ENCODE results near the gene COL9A3.

- TF ChIP-seq, protein P1, sequence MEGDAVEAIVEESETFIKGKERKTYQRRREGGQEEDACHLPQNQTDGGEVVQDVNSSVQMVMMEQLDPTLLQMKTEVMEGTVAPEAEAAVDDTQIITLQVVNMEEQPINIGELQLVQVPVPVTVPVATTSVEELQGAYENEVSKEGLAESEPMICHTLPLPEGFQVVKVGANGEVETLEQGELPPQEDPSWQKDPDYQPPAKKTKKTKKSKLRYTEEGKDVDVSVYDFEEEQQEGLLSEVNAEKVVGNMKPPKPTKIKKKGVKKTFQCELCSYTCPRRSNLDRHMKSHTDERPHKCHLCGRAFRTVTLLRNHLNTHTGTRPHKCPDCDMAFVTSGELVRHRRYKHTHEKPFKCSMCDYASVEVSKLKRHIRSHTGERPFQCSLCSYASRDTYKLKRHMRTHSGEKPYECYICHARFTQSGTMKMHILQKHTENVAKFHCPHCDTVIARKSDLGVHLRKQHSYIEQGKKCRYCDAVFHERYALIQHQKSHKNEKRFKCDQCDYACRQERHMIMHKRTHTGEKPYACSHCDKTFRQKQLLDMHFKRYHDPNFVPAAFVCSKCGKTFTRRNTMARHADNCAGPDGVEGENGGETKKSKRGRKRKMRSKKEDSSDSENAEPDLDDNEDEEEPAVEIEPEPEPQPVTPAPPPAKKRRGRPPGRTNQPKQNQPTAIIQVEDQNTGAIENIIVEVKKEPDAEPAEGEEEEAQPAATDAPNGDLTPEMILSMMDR (IDR thresholded peaks at IDR 0.05; ENCODE audit: low read length) = no peak
- TF ChIP-seq EZH2 (optimal IDR thresholded peaks at IDR 0.05; ENCODE audit: low read depth, low read length) = no peak
Measured at GRCh38 chr20:62872862-62873261, 56.0 kb downstream of the COL9A3 start.

All from MM.1S (cell line).